GM03348 (cell line): Measurements from ENCODE around the gene RLN2.
"Not testable (repeated sequence)": the region's sequence is repeated elsewhere in the genome, so short reads cannot be mapped to it uniquely, and the experiment has no call there.

Experiments used
- DNase-seq: peaks from one replicate; pipeline ENCODE4 v3.0.0; 2012; ENCODE audit warnings: low spot score

Gene RLN2, protein sequence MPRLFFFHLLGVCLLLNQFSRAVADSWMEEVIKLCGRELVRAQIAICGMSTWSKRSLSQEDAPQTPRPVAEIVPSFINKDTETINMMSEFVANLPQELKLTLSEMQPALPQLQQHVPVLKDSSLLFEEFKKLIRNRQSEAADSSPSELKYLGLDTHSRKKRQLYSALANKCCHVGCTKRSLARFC

DNA sequence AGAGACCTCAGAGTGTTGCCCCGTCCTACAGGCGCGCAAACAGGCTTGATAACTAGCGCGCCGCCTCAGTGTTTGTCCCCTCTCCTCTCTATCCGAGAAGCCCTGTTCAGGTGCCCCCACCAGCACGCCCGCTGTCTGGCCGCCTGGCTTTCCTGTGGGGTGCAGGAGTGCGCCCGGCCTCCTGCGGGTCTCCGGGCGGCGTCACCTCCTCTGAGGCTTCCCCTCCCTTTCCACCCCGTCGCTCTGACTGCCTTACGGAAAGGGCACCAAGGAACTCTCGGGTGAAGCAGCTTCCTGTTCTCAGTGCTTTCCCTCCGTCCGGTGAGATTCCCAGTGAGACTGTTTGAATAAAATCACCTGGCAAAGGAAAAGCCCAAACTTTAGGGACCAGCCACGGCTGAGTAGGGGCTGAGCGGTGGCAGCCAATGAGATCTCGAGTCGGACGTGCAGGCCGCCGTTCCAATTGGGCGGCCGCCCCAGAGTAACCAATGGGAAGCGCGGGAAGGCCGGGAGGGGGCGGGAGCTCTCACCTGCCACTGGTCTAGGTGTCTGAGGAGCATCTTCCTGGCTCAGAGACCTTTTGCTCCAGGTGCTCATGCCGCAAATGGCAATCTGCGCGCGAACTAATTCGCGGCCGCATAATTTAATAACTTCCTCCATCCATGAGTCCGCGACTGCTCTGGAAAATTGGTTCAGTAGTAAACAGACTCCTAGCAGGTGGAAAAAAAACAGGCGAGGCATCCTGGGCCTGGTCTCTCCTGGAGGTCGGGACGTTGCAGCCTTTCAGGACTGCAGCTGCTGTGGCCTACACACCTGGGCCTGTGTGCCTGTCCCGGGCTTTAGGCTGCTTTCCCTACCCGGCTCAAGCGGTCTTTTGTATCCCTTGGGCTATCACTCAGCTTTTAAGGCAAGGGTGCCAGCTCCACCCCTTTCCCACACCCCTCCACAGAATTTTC, at the start of gene RLN2:
Gene RLN2 (minus strand): TSS at position 877 of the 956 bp plus-strand sequence. CDS start 136 bp downstream, at position 741.
- not testable (repeated sequence) for DNase-seq

DNA sequence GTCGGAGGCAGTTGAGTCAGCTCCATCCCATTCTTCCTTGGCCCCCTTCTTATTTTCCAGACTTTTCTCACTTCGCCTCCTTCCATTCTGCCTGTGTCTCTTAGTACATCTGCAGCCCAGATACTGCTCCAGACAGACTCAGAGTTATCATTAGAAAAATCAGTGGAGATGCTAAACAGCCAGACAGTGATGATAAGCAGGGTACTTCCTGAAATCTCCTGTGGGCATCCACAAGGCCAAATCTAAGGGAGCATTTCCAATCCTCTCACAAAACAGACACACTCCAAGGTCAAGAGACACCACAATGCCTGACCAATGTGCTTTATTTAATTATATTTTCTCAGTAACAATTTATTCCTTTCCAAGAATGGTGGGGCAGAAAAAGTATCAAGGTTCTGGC, 49.7 kb upstream of the RLN2 start:
- no peak for DNase-seq

DNA sequence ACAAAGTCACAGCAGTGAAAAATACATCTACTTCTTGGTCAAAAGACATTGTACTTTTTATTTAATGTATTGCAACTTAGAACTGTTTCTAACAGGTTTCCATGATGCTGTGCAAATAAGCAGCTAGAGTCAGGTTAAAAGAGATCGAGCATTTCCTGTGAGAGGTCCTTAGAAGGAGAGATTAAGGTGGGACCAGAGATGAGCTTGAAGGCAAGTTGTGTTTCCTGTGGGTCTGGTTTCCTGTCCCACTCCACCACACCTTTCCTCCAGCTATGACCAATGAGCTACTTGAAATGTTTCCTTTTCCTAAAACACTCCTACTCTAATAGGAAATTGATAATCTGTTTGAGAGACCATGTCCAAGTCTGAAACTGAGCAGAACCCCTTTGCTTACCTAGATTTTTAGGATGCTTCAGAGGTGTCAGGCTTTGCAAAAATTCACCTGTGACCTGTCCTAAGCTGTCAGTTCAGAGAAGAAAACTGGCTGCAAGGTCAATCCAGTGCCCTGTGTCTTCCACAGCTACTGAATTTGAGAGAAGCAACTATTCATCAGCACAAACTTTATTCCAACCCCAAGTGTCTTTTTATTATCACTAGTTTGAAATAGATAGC, 48.2 kb upstream of the RLN2 start:
- DNase-seq: no peak

DNA sequence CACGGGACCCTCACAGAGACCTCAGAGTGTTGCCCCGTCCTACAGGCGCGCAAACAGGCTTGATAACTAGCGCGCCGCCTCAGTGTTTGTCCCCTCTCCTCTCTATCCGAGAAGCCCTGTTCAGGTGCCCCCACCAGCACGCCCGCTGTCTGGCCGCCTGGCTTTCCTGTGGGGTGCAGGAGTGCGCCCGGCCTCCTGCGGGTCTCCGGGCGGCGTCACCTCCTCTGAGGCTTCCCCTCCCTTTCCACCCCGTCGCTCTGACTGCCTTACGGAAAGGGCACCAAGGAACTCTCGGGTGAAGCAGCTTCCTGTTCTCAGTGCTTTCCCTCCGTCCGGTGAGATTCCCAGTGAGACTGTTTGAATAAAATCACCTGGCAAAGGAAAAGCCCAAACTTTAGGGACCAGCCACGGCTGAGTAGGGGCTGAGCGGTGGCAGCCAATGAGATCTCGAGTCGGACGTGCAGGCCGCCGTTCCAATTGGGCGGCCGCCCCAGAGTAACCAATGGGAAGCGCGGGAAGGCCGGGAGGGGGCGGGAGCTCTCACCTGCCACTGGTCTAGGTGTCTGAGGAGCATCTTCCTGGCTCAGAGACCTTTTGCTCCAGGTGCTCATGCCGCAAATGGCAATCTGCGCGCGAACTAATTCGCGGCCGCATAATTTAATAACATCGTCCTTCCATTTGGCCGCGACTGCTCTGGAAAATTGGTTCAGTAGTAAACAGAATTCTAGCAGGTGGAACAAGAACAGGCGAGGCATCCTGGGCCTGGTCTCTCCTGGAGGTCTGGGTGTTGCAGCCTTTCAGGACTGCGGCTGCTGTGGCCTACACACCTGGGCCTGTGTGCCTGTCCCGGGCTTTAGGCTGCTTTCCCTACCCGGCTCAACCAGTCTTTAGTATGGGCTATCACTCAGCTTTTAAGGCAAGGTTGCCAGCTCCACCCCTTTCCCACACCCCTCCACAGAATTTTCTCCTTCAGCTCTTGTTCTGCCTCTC, 34.8 kb upstream of the RLN2 start, which contains the start of gene RLN1:
Gene RLN1 (minus strand): TSS at position 885 of the 990 bp plus-strand sequence. CDS start 130 bp downstream, at position 755.
- DNase-seq: not testable (repeated sequence)

DNA sequence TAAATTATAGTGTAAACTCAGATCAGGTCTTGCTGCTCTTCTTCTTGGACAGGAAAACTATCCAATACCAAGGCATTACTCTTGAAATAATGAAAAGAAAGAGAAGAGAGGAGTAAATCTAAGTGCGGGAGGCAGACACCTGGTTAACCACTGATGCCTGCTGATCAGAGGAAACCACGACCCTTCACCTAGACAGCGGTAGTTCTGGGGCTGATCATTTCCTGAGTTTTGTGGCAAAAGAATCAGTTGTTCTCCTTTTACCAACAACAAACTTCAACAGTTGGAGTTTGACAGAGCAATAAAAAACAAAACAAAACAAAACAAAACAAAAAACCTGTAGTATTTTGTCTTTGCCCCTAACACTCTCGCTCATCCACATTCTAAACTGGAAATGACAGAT, 32.2 kb upstream of the RLN2 start:
- DNase-seq: no peak

DNA sequence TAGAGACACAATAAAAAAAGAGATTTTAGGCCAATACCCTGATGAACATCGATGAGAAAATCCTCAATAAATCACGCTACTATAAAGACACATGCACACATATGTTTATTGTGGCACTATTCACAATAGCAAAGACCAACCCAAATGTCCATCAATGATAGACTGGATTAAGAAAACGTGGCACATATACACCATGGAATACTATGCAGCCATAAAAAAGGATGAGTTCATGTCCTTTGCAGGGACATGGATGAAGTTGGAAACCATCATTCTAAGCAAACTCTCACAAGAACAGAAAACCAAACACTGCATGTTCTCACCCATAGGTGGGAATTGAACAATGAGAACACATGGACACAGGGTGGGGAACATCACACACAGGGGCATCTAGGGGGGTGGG, 26.8 kb upstream of the RLN2 start:
- DNase-seq: not testable (repeated sequence)

DNA sequence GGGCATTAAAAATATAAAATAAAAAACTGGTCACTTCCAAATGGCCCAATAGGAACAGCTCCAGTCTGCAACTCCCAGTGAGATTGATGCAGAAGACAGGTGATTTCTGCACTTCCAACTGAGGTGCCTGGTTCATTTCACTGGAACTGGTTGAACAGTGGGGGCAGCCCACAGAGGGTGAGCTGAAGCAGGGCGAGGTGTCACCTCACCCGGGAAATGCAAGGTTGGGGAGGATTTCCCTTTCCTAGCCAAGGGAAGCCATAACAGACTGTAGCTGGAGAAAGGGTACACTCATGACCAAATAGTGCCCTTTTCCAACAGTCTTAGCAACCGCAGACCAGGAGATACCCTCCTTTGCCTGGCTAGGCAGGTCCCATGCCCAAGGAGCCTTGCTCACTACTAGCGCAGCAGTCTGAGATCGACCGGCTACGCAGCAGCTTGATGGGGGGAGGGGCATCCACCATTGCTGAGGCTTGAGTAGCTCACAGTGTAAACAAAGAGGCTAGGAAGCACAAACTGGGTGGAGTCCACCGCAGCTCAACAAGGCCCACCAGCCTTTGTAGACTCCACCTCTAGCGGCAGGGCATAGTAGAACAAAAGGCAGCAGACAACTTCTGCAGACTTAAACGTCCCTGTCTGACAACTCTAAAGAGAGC, 22.5 kb upstream of the RLN2 start:
- no peak for DNase-seq

DNA sequence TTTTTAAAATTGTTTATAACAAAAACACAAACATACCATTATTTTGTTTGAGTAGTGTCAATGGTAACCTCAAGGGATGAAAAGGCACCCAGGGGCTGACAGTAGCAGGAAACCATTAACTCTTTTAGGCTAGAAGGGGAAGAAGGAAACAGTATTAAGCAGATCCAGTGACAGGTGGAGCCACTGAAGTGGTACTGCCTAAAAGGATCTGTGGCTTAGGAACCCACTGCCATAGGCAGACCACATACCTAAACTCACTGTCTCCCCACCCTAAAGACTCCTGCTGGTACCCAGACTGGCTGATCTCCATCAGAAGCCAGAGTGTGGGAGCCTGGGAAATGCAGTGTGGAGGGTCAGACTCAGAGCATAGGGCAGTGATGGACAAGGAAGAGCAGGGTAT, 21.7 kb upstream of the RLN2 start:
- no peak for DNase-seq

DNA sequence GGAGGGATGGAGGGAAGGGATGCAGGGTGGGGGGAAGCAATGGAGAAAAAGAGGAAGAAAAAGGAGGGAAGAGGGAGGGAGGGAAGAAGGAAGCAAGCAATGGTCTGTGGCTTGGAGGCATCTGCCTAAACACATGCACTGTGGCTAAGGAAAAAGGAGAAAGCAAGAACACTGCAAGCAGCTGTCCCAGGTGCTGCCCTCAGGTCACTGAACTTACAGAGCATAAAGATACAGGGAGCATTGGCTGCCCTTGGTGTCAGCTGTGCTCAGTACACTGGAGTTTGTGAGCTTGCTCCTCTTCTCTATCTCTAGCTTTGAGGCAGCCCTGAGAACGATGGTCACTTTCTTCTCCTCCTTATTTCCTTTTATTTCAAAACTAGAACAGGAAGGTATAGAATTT, 17.1 kb upstream of the RLN2 start:
- DNase-seq: not testable (repeated sequence)

DNA sequence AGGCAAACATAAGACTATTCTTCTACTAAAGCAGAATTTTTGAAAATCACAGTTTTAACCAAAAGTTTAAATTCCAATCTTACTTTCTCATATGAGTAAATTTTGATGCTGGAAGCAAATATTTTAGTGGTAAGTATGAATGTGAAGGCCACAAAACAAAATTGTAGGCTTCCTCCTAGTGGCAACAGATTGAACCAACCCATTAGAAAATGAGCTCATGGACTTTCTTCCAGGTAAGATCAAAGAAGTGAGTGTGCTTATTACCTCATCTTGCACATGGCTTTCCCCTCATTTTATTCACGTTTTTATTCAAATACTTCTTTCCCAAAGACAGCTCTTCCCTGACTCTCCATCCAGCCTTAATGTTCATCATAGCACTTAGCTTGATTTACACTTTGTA, 16.5 kb upstream of the RLN2 start:
- no peak for DNase-seq

DNA sequence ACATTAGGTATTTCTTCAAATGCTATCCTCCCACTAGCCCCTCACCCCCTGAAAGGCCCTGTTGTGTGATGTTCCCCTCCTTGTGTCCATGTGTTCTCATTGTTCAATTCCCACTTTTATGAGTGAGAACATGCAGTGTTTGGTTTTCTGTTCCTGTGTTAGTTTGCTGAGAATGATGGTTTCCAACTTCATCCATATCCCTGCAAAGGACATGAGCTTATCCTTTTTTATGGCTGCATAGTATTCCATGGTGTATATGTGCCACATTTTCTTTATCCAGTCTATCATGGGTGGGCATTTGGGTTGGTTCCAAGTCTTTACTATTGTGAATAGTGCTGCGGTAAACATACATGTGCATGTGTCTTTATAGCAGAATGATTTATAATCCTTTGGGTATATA, 11.9 kb upstream of the RLN2 start:
- not testable (repeated sequence) for DNase-seq

DNA sequence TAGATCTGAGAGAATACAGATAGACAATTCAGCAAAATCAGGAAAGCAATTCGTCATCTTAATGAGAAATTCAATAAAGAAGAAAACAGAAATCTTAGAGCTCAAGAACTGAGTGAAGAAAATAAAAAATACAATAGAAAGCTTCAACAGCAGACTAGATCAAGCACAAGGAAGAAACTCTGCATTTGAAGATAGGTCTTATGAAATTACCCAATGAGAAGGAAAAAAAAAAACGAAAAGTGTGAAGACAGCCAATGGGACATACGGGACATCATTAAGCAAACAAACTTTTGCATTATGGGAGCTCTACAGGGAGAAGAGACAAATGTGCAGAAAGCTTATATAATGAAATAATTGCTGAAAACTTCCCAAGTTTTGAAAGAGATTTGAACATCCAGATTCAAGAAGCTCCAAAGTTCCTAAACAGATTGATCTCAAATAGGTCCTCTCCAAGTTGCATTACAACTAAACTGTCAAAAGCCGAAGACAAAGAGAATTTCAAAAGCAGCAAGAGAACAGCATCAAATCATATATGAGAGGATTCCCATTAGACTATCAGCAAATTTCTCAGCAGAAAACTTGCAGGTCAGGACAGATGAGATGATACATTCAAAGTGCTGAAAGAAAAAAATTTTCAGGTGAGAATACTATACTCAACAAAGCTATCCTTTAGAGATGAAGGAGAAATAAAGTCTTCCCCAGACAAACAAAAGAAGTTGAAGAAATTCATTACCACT, 10.8 kb upstream of the RLN2 start:
- DNase-seq: no peak

DNA sequence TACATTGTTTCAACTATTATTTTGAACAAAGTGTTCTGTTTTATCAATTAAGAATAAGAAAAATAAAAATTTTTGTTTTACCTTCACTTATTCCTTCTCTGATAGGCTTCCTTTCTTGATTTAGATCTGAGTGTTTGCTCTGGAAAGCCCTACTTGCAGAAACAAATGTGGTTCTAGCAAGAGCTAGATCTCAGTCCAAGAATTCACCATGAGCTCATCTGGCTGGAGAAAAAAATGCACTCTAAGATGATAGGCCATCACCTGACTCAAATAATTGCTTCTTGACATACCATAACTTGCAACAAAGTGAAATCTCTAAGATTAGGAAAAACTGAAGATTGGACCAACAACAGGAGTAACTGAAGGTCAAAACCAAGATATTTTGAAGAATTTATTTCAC, 6.3 kb upstream of the RLN2 start:
- DNase-seq: no peak

DNA sequence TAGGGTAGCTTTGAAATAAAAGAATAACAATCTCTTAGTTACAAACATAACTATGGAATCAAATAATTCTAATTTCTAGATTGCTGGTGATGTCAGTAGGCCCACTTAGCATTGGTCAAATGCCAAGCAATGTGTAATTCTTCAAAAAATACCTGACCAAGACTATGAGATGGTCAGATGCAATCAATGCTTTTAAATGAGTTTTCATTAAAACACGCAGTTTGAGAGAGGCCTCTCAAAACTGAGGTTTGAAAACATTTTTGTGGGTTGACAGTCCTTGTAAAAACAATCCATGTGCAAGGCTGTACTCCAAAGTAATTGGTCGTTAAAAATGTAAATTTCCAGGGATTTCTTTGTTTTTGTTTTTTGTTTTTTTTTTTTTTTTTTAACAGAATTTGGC, 1.2 kb upstream of the RLN2 start:
- no peak for DNase-seq

DNA sequence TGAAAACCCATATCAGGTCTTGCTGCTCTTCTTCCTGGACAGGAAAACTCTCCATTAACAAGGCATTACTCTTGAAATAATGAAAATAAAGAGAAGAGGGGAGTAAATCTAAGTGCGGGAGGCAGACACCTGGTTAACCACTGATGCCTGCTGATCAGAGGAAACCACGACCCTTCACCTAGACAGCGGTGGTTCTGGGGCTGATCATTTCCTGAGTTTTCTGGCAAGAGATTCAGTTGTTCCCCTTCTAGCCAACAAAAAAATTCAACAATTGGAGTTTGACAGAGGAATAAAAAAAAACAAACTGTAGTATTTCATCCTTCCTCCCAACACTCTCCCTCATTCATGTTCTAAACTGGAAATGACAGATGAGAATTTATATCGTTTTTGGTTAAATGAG, 3.0 kb downstream of the RLN2 start:
- no peak for DNase-seq

DNA sequence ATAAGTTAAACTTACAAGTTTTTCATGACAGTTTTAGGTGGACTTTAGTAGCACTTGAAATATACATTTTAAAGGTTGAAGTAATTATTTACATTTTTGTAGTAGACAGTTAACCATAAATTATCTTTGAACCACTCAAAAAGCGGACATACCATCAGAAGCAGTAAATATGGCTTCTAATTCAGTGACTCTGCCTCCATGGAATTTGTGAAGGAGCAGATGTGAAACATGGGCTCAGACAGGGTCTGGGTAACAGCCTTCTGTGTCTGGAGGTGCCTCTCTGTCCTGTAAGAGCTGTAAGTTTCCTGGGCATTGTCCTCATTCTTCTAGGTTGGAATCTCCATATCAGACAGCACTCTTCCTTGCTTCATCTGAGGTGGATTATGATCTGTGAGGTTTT, 12.4 kb downstream of the RLN2 start:
- no peak for DNase-seq

DNA sequence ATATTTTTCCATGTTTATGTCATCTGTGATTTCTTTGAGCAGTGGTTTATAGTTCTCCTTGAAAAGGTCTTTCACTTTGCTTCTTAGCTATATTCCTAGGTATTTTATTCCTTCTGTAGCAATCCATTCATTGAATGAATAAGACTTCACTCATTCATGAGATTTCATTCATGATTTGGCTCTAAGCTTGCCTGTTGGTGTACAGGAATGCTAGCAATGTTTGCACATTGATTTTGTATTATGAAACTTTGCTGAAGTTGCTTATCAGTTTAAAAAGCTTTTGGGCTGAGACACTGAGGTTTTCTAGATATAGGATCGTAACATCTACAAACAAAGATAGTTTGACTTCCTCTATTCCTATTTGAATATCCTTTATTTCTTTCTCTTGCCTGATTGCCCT, 15.9 kb downstream of the RLN2 start:
- DNase-seq: no peak

DNA sequence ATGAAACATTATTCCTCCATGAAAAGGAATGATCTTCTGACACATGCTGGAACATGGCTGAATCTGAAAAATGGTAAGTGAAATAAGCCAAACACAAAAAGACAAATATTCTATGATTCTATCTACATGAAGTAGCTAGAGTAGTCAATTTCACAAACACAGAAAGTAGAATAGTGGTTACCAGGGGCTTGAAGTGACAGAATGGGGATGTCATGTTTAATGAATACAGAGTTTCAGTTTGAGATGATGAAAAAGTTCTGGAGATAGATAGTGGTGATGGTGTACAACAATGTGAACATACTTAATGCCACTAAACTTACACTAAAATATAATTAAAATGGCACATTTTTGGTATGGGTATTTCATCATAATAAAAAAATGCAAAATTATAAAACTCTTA, 18.3 kb downstream of the RLN2 start:
- no peak for DNase-seq

DNA sequence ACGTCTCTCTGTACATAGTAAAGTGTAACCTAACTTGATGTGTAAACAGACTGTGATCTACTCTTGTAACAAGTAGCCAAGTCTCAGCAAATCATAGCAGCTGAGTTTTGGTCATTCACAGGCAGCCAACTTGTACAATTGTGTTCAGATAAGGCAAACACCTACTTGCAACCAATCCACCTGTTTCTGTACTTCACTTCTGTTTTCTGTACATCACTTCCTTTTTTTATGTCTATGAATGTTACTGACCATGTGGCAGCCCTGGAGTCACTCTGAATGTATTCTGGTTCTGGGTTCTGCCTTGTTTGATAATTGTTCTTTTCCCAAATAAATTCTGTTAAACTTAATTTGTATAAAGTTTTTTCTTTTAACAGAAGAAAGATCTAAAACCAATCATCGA, 26.0 kb downstream of the RLN2 start:
- no peak for DNase-seq

DNA sequence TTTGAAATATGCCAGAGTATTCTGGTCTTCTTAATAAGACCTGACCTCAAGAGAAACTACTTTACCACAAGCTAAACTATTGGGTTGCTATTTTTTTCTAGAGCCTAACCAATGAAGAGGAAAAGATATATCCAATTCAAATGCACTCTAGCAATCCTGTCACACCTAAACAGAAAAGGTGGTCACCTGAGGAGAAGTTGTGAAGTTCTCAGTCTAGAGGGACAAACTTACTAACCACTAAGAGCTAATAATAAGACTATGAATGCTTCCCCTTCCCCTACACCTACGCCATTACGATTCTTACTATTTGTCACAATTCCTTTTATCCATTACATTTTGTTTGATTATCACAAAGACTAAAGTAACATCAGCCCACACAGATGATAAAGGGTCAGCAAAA, 29.7 kb downstream of the RLN2 start:
- no peak for DNase-seq
